ENCODE measurements around the gene GLI3.

GRCh38 chr7:42193471-42194129 lies 43.4 kb downstream of the GLI3 start:
- TF ChIP-seq REST (IDR thresholded peaks at IDR 0.05) (no peak), MAX (IDR thresholded peaks at IDR 0.05) (no peak), CTCF (IDR thresholded peaks at IDR 0.05) (no peak), JUNB (IDR thresholded peaks at IDR 0.05) (no peak), NR3C1 (IDR thresholded peaks at IDR 0.05) (no peak), NFE2L2 (conservative IDR thresholded peaks at IDR 0.05; ENCODE audit: low read length) (no peak), CEBPB (IDR thresholded peaks at IDR 0.05) (no peak), MYC (IDR thresholded peaks at IDR 0.05; ENCODE audit: borderline replicate concordance, low read length) (no peak)
